Activated gamma-delta T cell (primary cell): ENCODE results near the gene SRRM2.

ENCODE experiments used
- DNase-seq: peaks from one replicate; lab custom pipeline; 2025; lab: John Stamatoyannopoulos, UW

The SRRM2 gene

DNA sequence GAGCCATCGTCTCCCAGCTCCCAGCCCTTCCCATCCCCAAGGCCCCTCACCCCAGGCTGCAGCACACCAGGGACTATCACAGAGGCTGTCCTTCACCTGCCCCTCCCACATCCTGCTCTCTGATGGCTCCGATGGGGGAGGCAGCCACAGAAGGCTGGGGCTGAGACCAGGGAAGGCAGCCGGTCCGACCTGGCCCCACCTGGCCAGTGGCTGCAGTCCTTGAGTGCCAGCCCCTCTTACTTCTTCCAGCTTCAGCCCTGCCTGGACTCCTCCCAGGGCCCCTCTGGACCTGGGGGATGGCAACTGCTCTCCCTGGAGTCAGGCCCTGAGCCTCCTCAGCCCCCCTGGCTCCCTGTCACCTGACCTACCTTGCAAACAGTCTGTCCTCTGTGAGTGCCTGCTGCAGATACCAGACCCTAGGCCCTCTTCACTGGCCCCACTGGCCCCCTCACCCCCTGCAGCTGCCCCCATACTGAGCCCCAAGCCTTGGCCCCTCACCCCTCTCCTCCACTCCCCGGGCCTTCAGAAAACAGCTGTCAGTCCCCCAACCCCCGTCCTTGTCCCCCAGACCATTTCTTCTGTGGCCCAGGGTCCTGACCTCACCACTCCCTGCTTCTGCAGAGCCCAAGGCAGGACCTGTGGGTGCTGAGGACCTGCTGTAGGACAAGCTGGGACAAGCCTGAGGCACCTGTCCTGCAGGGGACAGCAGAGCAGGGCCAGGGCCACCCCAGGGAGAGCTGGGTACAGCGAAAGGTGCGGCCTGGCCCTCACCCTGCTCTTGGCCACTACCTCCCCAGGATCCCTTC is 12.6 kb upstream of the SRRM2 start:
- no peak for DNase-seq

DNA sequence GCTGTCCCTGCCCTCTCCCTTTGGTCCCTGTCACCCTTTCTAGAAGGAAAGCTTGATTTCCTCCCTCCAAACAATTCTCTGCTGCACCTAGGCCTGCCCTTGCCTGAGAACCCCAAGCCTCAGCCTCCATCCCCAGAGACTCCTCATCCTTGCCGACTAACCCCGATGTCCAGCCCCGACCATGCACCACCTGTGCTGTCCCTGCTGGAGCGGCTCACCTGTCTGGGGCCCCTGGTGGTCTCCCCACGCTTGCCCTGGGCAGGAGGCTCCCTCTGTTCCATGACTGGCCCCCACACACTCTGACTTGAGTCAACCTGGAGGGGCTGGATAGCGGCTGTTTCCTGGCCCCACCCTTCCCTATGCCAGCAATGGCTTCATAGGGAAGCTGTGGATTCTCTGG is 12.0 kb upstream of the SRRM2 start:
- no peak for DNase-seq

DNA sequence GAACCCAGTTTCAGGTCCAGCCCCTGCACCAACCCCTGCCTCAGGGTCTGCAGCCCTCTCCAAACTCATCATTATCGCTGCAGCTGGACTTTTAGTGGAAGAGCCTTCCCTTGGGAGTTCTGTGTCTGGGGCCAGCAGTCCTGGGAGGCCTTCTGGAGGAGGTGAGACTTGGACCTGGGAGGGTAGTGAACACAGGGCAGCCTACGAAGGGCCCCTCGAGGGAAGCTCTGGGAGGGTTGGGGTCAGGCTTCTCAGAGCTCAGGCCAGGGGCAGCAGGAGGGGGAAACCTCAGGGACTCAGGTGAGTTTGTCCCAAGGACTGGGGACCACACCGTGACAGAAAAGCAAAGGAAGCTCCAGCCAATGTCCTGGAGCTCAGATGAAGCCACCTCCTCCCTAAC is 11.3 kb upstream of the SRRM2 start:
- DNase-seq: no peak

DNA sequence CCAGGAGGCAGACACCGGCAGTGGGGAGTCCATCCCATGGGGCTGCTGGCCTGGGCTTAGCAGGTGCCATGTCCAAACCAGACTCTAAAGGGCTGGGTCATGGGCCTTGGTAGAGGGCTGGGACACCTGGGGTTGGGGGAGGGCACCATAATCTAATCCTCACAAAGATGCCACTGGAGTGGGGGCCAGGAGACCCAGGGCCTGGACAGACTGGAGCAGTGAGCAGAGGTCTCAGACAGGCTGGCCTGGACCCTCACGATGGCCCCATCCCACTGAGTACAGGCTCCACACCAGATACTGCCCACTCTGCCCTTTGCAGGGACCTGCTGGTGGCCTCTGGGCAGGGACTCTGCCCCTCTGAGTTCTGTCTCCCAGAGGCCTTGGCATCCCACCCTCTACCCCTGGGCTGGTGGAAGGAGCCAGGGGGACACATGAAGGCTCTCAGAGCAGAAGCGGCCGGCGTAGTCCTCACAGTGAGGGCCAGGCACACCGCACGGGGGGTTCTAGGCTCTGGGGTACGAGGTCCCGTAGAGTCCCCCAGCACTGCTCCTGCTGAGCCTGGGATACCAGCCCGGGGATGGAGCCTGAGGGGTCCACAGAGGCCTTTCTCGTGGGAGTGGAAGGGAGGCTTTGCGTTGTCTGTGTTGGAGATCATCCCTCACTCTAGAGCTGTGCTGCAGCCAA is 10.0 kb upstream of the SRRM2 start:
- DNase-seq: no peak

DNA sequence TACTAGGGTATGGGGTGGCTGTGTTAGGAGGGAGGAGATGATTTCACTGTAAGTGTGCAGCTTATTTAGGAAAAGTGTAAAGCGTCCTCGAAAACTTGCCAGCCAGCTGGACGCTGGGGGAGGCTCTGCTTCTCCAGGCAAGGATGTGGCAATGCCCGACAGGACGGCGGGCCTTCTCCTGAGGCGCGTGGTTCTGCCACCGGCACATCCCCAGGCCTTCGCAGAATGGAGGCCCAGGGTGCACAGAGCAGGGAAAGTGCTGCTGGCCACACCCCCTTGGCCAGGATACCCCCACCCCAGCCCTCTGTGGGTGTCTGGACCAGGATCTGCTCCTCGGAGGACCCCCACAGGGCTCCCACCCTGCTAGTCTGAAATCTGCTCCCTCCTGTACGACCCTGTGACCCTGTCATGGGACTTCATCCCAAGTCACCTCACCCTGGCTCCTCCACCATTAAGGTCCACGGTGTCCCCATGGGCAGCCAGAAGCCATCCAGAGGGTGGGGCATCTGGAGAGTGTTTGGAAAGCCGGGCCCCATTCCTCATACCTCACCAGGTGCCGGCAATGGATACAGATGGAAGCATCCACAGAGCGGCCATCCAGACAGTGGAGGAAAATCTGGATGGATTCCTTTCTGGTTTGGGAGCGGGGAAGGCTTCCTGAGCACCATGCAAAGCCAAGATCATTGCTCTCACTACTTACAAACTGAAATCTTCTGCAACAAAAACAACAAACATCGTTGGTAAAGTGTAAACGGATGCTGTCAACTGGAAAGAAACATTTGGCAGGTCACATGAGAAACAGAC is 9.2 kb upstream of the SRRM2 start:
- DNase-seq: no peak

DNA sequence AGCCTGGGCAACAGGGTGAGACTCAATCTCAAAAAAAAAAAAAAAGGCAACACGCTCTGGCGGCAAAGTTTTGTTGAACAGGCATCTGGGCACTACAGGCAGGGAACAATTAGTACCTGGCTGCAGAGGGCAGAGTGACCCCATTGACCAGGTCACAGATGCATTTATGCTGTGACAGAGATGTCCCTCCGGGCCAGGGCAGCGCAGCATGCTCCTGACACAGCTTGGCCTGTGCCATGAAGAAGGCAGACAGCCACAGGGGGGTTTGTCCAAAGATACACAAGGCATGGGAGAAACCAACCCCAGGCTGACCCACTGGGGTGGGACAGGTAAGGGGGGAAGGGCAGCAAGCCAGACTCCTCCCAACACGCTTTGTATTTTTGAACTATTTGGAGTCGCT is 7.7 kb upstream of the SRRM2 start:
- DNase-seq: no peak

DNA sequence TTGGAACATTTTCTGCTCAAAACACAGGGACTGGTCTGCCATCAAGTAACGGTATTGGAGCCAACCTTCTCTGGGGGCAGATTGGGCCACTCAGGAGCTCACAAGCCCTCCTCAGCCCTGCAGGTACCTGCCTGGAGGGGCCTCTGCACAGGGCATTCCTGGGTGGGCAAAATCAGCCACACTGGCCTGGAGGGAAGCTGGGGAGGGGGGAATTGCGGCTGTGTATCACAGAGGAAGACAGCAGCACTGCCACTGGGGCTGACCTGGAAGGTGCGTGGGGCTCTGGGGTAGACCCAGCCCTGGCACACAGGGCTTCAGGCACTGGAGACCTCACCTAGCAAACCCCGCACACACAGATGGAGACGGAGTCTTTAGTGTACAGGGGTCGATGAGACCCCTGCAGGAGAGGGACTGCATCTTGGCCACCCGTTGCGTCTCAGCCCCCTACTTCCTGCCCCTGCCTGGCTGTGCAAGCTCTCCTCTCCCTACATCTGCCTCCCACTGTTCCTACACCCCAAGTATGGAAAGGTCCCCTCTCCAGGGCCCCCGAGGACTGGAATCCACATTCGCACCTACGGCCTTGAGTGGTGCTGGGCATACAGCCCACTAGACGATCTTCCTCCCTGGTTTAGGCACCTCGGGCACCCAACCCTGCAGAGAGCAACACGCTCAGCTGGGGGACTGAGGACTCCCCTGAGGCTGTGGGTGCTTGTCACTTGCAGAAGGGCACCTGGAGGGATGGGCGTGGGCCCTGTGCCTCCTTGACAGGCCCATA is 7.1 kb upstream of the SRRM2 start:
- DNase-seq: no peak

DNA sequence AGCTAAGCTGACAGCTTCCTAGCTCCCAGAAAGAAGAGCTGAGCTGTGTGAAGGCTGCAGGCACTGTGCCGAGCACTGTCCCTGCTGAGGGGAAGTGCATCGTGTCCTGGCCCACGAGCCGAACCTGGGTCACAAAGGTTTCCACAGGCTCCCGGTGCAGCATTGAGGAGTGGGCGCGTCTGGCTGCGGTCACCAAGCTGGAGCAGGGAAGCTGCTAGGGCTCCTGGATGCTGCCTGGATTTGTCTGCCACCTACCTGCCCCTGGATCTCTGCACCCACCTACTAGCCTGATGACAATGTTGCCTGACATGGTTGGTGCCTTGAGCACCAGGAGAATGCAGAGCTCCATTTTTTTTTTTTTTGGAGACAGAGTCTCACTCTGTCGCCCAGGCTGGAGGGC is 6.5 kb upstream of the SRRM2 start:
- DNase-seq: no peak

DNA sequence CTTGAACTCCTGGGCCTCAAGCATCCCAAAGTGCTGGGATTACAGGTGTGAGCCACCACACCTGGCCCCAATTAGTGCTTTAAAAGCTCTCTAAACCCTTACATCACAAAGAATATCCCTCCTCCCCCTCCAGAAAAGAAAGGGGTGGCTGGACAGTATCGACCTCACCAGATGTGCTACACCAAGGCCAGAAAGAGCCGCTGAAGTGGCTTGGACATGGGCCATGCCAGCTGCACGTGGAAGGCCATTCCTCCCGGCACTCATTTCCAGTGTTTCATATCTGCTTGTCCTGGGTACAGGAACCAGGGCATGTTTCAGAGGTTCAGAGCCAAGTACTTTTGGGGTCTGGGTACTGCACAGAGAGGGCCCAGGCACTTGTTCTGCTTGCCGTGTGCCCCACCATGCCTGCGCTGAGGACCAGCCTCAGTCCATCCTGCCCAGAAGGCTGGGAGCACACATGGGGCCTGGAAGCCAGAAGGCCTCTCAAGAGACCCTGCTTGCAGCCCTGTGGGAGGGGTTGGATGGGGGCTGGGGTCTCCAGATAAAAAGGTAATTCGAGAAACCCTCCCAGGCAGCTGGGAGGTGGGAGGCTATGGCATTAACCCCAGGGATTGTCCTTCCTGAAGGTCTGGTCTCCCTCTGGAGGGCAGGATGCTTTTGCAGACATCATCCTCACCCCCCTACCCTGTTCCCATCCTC is 3.5 kb upstream of the SRRM2 start:
- DNase-seq: no peak

DNA sequence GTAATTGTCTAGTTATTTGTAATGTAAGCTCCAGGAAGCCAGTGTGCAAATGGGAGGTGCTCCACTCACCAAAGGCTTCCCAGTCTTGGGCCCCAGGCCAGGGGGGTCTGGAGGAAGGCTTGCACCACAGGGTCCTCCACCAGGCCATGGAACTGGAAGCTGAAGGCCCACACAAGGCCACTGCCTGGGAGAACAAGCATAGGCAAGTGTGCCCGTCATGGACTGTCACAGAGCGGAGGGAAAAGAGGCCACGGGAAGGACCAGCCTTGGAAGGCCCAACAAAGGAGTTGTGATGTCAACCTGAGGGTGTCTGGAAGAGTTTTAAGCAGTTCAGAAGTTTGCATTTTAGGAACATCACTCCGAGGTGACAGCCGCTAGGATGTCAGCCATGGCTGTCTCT is 3.0 kb upstream of the SRRM2 start:
- DNase-seq: no peak

DNA sequence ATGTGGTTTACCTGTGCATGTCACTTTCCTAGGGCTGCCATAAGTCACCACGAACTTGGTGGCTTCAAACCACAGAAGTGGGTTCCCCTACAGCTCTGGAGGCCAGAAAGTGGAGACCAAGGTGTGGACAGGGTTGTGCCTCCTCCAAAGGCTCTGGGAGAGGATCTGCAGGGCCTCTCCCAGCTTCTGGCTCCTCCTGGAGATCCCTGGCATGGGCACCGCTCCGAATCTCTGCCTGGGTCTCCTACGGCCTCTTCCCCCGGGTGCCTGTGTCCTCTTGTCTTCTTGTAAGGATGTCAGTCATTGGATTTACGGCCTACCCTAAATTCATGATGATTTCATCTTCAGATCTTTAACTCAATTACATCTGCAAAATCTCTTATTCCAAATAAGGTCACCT is 2.5 kb upstream of the SRRM2 start:
- no peak for DNase-seq

DNA sequence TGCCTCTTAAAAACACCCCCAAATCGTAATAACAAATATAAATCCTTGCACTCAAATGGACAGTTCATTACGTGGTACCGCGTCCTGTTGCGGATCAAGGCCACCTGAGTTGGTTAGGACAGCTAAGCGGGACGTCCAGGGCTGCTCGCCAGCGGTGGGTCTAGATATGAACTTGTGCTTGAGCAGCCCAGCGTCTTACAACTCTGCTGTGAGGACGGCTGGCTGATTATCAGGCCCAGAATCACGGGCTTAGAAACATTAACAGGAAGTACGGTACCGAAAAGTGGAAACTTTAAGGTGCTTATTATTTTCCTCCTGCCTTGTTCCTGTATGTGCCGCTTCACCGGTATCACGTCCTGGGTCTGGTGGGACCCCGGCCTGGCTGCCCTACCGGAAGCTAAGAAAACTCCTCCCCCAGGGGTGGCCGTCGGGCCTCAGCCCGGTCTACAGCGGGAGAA is 832 bp upstream of the SRRM2 start:
- no peak for DNase-seq

DNA sequence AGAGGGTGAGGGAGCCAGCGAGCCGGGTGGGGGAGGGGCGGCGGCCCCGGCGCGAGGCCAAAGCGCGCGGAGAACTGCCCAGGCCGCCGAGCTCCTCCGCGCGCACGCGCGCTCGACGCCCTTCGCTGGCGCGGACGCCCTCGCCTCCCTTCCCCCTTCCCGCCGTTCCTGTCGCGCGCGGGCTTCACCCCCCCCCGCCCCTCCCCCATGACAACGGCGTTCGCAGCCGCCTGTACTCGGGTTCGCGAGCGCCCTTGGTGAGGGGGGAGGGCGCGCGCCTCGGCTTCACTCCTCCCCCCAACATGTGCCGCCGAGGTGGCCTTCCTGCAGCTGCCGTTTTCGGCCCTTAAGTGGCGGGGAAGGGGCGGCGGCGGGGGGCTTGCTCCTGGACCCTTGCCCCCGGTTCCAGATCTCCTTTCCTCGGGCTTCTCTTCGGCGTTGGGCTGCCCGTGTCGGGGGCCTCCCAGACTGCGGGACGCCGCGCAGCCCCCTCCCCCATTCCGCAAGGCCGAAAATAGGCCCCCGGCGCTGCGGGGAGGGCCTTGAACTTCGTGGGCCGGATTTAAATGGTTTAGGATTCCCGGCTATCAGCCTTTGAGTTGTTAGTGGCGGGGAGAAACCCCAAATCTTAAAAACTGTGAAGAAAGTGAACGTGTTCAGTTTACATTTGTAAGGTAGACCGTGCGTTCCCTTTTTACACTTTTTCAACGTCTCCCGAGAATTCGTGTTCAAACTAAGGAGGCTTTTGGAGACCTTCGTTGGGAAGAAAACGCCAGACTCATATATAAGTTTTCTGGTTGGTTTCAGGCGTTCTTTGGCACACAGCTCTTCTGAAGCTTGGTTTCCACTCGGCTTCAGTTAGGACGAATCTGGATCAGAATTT is 653 bp downstream of the SRRM2 start:
- no peak for DNase-seq

DNA sequence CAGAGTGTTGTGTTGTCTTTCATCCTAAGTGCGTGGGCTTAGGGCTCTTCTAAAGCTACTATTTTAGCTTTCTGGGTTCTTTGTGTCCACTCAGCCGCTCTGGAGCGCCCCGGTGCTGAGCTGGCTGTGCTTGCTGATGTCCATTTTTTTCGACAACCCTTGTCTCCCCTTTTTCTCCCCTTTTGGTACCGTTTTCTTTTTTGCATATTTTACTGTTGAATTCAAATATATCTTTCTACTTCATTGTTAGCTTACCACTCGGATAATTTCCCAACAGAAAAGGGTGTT is 1.2 kb downstream of the SRRM2 start:
- DNase-seq: no peak

DNA sequence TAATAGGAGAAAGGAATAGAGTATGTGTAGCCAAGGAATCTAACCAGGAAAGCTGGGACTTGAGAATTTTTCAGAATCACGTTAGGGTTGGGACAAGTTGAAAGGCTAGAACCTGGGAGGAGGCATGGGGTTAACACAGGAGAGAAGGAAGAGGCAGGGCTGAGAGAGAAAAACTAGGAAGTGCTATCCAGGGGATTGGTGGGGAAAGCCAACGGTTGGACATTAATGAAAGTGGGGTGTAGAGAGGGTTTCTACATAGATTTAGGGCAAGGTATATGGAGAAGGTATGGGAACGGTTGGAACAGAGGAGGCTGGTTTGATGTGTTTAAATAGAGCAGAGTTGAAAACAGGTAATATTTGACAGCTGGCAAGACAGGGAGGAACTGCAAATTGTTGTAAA is 2.7 kb downstream of the SRRM2 start:
- no peak for DNase-seq

DNA sequence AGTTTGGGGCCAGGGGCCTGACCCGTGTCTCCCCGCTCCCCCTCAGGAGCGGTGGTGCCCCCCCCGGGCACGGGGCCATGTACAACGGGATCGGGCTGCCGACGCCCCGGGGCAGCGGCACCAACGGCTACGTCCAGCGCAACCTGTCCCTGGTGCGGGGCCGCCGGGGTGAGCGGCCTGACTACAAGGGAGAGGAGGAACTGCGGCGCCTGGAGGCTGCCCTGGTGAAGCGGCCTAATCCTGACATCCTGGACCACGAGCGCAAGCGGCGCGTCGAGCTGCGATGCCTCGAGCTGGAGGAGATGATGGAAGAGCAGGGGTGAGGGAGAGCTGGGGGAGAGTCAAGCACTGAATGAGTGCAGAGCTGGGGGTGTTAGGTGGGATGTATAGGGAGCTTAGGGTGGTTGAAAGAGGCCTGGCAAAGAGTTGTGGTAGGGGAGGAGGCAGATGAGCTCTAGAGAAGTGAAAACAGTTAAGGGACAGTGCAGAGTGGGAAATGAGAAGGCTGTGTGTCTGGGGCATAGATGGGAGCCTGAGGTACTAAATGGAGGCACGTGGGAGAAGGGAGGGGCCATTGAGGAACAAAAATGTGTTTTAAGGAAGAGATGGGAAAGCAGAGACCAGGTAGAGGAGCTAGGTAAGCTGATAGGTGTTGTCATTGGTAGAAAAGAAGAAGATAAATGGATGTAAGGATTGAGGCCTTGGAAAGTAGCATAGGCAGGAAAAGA is 4.0 kb downstream of the SRRM2 start:
- no peak for DNase-seq

DNA sequence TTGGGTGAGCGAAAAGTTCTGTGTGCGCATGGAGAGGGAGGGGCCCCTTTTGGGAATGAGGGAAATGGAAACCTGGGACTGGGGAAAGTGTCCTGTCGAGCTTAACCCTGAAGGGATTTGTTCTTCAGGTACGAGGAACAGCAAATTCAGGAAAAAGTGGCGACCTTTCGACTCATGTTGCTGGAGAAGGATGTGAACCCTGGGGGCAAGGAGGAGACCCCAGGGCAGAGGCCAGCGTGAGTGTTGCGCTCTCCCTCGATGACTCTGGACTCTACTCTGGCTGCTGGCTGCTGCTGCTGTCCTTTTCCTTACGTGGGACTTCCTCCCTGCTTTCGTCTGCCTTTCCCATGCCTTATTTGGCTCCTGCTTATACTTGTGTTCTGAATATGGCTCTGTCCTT is 4.9 kb downstream of the SRRM2 start:
- DNase-seq: no peak

DNA sequence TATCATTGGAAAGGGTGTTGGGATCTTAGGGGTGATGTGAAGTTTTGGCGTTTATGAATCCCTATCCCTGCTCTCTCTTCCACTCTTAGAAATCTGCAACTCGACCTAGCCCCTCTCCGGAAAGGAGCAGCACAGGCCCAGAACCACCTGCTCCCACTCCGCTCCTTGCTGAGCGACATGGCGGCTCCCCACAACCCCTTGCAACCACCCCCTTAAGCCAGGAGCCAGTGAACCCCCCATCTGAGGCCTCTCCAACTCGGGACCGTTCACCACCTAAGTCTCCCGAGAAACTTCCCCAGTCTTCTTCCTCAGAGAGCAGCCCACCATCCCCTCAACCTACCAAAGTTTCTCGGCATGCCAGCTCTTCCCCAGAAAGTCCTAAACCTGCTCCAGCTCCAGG is 9.0 kb downstream of the SRRM2 start:
- DNase-seq: no peak

DNA sequence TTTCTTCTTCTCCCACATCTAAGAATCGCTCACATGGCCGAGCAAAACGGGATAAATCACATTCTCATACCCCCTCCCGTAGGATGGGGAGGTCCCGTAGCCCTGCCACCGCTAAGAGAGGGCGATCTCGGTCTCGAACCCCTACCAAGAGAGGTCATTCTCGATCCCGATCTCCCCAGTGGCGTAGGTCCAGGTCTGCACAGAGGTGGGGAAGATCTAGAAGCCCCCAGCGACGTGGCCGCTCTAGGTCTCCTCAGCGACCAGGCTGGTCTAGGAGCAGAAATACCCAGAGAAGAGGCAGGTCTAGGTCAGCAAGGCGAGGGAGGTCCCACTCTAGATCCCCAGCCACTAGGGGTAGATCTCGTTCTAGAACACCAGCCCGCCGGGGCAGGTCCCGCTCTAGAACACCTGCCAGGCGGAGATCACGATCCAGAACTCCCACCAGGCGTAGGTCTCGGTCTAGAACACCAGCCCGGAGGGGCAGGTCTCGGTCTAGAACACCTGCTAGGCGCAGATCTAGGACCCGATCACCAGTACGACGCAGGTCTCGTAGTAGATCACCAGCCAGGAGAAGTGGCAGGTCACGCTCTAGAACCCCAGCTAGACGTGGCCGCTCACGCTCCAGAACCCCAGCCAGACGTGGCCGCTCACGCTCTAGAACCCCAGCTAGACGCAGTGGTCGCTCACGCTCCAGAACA is 9.6 kb downstream of the SRRM2 start:
- no peak for DNase-seq
